GM19328 (cell line): ENCODE results near the gene B3GNT4.
"Not testable (repeated sequence)": the region's sequence is repeated elsewhere in the genome, so short reads cannot be mapped to it uniquely, and the experiment has no call there.

Source experiments
- ATAC-seq: cut with Tn5 transposase; IDR thresholded peaks from one replicate; pipeline ENCODE4 v1.9.1; 2021; ENCODE audit warnings: mild to moderate bottlenecking, moderate library complexity; ENCODE audit not compliant: unreplicated experiment

Gene B3GNT4

GRCh38 chr12:122187466-122187865 is 16.0 kb upstream of the B3GNT4 start:
- ATAC-seq, result no peak

DNA sequence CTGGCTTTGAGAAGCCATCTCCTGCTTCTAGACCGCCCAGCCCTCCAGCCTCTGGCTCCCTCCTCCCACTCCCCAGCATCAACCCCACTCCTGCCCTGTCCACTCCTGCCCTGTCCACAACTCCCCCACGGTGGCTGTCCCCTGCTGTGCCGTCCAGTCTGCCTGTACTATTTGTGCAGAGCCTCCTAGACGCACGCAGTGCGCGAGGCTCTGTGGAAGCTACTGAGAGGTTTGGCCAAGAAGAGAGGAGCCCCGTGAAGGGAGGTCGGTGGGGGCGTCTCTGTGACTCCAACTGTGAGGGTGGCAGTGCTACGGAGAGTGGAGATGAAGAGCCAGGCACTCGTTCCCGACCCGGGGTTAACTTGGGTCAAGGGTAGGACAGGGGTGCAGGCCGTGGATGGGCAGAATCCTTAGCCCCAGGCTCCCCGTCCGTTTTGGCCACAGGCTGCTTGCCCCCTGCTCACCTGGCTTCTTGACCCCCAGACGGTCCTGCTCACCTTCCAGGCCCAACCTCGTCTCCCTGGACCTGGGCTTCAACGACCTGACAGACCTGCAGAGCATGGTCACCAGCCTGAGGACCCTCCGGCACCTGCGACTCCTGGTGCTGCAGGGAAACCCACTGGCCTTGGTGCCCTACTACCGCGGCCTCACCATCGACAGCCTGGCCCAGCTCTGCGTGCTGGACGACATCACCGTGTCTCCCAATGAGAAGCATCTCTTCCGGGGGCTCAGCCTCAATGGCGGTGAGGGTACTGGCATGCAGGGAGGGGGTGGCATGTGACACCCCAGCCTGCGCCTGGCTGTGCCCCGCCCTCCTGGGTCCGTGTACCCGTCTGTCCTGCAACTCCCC is 13.7 kb upstream of the B3GNT4 start:
- ATAC-seq, result no peak

- ATAC-seq, result no peak
These were observed 12.5 kb upstream of the B3GNT4 start for GRCh38 chr12:122190842-122191668.

- no peak for ATAC-seq
These were observed 11.1 kb upstream of the B3GNT4 start for GRCh38 chr12:122192441-122192840.

DNA sequence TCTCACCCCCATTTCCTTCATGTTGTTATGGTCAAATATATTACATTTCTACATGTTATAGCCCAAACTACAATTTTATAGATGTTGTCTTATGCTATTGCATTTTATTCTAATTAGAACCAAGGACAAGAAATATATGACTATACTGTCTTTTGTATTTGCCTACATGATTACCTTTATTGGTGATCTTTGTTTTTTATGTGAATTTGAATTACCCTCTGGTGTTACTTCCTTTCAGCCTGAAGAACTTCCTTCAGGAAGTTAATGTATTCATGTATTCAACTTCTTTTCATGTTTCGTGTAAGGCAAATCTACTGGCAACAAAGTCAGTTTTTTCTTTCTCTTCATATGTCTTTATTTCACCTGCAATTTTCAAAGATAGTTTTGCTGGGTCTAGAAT is 8.7 kb upstream of the B3GNT4 start:
- ATAC-seq, result no peak

DNA sequence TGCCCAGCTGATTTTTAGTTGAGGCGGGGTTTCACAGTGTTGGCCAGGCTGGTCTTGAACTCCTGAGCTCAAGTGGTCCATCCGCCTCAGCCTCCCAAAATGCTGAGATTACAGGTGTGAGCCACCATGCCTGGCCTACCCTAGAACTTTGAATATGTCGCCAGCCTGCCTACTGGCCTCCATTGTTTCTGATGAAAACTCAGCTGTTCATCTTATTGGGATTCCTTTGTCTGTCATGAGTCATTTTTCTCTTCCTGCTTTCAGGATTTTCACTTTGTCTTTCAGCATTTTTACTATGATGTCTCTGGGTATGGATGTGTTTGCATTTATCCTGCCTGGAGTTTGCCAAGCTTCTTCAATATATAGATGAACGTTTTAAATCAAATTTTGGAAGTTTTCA is 8.1 kb upstream of the B3GNT4 start:
- no peak for ATAC-seq

- ATAC-seq, result no peak
These were observed 5.9 kb upstream of the B3GNT4 start for GRCh38 chr12:122197612-122197966.

DNA sequence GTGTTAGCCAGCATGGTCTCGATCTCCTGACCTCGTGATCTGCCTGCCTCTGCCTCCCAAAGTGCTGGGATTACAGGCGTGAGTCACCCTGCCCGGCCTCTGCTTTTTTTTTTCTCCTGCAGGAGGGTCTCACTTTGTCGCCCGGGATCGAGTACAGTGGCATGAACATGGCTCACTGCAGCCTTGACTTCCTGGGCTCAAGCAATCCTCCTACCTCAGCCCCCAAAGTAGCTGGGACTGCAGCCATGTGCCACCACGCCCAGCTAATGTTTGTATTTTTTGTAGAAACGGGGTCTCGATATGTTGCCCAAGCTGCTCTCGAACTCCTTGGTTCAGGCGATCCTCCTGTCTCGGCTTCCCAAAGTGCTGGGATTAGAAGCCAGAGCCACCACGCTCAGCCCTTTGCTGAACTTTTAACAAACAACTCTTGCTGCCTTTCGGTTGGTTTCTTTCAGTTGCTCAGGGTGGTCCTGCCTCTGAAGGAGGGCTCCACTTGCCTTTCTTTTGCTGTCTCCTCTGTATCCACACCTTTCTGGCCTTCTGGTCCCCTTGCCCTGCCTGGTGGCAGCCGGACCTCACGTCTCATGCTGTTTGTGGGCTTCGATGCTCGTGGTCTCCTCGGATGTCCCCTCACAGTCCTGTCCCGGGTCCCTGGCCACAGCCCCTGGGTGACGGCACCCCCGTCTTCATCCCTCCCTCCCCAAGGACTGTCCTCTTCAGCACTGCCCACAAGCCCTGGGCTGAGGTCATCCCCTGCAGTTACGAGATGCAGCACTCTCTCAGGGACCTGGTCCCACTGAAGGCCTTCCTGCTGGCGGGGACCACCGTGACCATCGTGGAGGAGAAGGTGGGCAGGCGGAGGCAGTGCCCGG is 3.8 kb upstream of the B3GNT4 start:
- no peak for ATAC-seq

- ATAC-seq, result no peak
These were observed 2.9 kb upstream of the B3GNT4 start for GRCh38 chr12:122200541-122201175.

- ATAC-seq, result no peak
These were observed 2.1 kb upstream of the B3GNT4 start for GRCh38 chr12:122201381-122201780.

DNA sequence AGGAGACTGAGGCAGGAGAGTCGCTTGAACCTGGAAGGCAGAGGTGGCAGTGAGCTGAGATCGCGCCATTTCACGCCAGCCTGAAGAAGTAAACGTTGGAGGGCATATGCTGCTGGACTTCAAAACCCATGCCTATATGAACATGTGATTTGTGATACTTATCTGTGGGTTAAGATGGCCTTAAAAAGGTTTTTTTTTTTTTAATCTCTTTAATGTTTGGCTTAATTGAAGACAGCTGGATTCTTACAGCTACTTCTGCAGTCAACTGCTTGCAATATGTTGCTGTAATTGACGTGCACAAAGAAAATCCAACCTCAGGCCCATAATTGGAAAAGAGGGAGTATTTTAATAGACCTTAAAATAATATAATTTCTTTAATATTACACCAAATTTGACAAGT is 1.5 kb upstream of the B3GNT4 start:
- ATAC-seq, result no peak

GRCh38 chr12:122202811-122203210 is 698 bp upstream of the B3GNT4 start:
- ATAC-seq, result not testable (repeated sequence)

- ATAC-seq, result no peak
These were observed 901 bp downstream of the B3GNT4 start for GRCh38 chr12:122204167-122205052.

- no peak for ATAC-seq
These were observed 1.8 kb downstream of the B3GNT4 start for GRCh38 chr12:122205053-122205925.

DNA sequence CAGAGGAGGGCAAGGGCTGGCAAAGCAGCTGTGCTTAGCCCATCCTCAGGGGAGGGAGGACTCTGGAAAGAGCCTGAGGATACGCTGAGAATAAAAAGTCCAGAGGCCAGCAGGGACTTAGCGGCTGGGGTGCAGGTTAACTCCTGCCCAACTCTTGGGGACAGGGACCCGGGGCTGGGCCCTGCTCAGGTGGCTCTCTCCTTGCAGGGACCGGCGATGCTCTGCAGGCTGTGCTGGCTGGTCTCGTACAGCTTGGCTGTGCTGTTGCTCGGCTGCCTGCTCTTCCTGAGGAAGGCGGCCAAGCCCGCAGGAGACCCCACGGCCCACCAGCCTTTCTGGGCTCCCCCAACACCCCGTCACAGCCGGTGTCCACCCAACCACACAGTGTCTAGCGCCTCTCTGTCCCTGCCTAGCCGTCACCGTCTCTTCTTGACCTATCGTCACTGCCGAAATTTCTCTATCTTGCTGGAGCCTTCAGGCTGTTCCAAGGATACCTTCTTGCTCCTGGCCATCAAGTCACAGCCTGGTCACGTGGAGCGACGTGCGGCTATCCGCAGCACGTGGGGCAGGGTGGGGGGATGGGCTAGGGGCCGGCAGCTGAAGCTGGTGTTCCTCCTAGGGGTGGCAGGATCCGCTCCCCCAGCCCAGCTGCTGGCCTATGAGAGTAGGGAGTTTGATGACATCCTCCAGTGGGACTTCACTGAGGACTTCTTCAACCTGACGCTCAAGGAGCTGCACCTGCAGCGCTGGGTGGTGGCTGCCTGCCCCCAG is 2.8 kb downstream of the B3GNT4 start:
- ATAC-seq, result no peak

GRCh38 chr12:122206976-122207375 is 3.5 kb downstream of the B3GNT4 start:
- ATAC-seq, result no peak

GRCh38 chr12:122207391-122207790 is 3.9 kb downstream of the B3GNT4 start:
- ATAC-seq, result no peak
